ENCODE measurements around the gene ZFP90.
"Not testable (repeated sequence)": the region's sequence is repeated elsewhere in the genome, so short reads cannot be mapped to it uniquely, and the experiment has no call there.

Gene ZFP90

GRCh38 chr16:68517606-68518166 lies 21.4 kb upstream of the ZFP90 start:
- no peak for DNase-seq (ENCODE audit: low read depth in 3 of 3)

GRCh38 chr16:68519225-68519745 lies 19.8 kb upstream of the ZFP90 start:
- DNase-seq (ENCODE audit: low read depth in 3 of 3): no peak

- peak; percentile 62 to 74 (median 73) for DNase-seq (ENCODE audit: low read depth in 3 of 3)
Measured at GRCh38 chr16:68520649-68521086, 18.4 kb upstream of the ZFP90 start.

GRCh38 chr16:68524069-68524820 lies 14.8 kb upstream of the ZFP90 start:
- DNase-seq (ENCODE audit: low read depth in 3 of 3): no peak

- no peak for DNase-seq (ENCODE audit: low read depth in 3 of 3)
Measured at GRCh38 chr16:68526143-68526781, 12.8 kb upstream of the ZFP90 start.

- DNase-seq (ENCODE audit: low read depth in 3 of 3): no peak
Measured at GRCh38 chr16:68526782-68527145, 12.3 kb upstream of the ZFP90 start.

GRCh38 chr16:68528233-68528632 lies 10.9 kb upstream of the ZFP90 start:
- no peak for DNase-seq (ENCODE audit: low read depth in 3 of 3)

- DNase-seq (ENCODE audit: low read depth in 3 of 3): peak; percentile 71 to 80 (median 77)
Measured at GRCh38 chr16:68528686-68529379, 10.3 kb upstream of the ZFP90 start.

- DNase-seq (ENCODE audit: low read depth in 3 of 3): no peak
Measured at GRCh38 chr16:68529608-68529930, 9.5 kb upstream of the ZFP90 start.

- peak; percentile 86 to 89 (median 86) for DNase-seq (ENCODE audit: low read depth in 3 of 3)
Measured at GRCh38 chr16:68529931-68530701, 9.0 kb upstream of the ZFP90 start.

GRCh38 chr16:68533937-68534336 lies 5.2 kb upstream of the ZFP90 start:
- DNase-seq (ENCODE audit: low read depth in 3 of 3): no peak

- no peak for DNase-seq (ENCODE audit: low read depth in 3 of 3)
Measured at GRCh38 chr16:68535331-68535730, 3.8 kb upstream of the ZFP90 start.

- no peak for DNase-seq (ENCODE audit: low read depth in 3 of 3)
Measured at GRCh38 chr16:68539711-68540239, 684 bp downstream of the ZFP90 start.

GRCh38 chr16:68548947-68549346 lies 9.9 kb downstream of the ZFP90 start:
- DNase-seq (ENCODE audit: low read depth in 3 of 3): no peak

- no peak for DNase-seq (ENCODE audit: low read depth in 3 of 3)
Measured at GRCh38 chr16:68553186-68553585, 14.1 kb downstream of the ZFP90 start.

- not testable (repeated sequence) for DNase-seq (ENCODE audit: low read depth in 3 of 3)
Measured at GRCh38 chr16:68560341-68560740, 21.2 kb downstream of the ZFP90 start.

- no peak for DNase-seq (ENCODE audit: low read depth in 3 of 3)
Measured at GRCh38 chr16:68563631-68564381, 24.7 kb downstream of the ZFP90 start.

GRCh38 chr16:68564382-68564985 lies 25.4 kb downstream of the ZFP90 start:
- DNase-seq (ENCODE audit: low read depth in 3 of 3): no peak

- DNase-seq (ENCODE audit: low read depth in 3 of 3): no peak
Measured at GRCh38 chr16:68574479-68574878, 35.4 kb downstream of the ZFP90 start.

- DNase-seq (ENCODE audit: low read depth in 3 of 3): no peak
Measured at GRCh38 chr16:68575082-68575481, 36.0 kb downstream of the ZFP90 start.

Measured in stimulated activated CD4-positive, alpha-beta T cell treated with anti-CD3 and anti-CD28 coated beads, TNF-alpha, amount 100 ng/mL, for 4 hours (primary cell).